Gastrocnemius medialis (tissue), 4 donors: ENCODE results near the gene IRAK1.

Source experiments
- CTCF ChIP-seq, 5 experiments: fragments of 450-650 bp in 3 of 5; fragments of 200-600 bp in 2 of 5; sonication (generic) in 2 of 5; IDR thresholded peaks in 4 of 5; conservative IDR thresholded peaks in 1 of 5; 1 replicate in 4 of 5; 2 replicates in 1 of 5; pipeline ENCODE4 v1.5.1; 2016 to 2019; ENCODE audit warnings: antibody characterized with exemption in 5 of 5, mild to moderate bottlenecking in 3 of 5, moderate library complexity in 3 of 5
- POLR2A ChIP-seq, 2 donors: fragments of 450-650 bp; IDR thresholded peaks; one replicate each; pipeline ENCODE4 v1.6.1; 2017; ENCODE audit warnings: antibody characterized with exemption in 2 of 2, mild to moderate bottlenecking in 2 of 2, moderate library complexity in 2 of 2

- TF ChIP-seq POLR2A (IDR thresholded peaks at IDR 0.05) (no peak), CTCF (IDR thresholded peaks at IDR 0.05 in 4 of 5, conservative IDR thresholded peaks at IDR 0.05 in 1 of 5) (no peak)
Observed at GRCh38 chrX:154032160-154032559, 12.5 kb upstream of the IRAK1 start.
